Stromal cell of bone marrow (primary cell): Measurements from ENCODE around the gene KRT10.

Experiments used
- DNase-seq: peaks from one replicate; pipeline ENCODE4 v3.0.0-alpha.2; 2012; ENCODE audit warnings: low read depth

Gene KRT10

DNA sequence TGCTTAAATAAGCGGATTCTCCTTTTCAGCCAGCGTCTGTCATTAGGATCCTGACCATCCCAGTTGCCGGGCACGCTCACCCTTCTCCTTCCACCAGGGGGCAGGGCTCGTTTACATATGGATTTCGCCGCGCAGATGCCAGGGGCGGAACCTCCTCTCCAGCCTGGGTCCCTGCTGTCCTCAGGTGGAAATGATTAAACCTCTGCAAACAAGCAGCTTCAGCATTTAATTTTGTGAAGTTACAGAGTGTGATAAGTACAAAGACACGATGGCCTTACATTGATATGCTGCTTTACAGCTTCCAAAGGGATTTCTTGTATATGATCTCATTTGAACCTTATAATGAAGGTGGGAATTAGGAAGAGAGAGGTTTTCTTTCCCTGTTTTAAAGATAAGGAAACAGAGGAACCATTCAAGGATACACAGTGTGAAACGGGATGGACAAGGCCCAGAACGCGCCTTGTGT is 18.8 kb downstream of the KRT10 start:
- DNase-seq: no peak

GRCh38 chr17:40801157-40801556 is 21.3 kb downstream of the KRT10 start:
- no peak for DNase-seq

DNA sequence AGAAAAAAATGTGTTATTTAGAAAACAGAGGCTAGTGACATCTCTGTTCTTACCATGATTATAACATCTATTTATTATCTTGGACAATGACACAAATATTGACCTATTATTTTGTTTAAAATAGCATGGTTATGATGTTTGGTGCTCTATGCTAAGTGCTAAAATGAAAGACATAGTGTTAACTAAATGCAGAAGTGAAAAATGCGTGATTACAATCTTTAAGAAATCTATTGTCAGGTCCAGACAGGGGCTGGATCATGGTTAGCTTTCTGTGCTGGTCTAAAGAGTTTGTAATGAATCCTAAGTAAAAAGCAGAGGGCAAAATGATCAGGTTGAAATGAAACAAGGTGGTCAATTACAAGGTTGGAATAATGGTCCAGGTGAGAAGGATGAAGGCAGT is 22.0 kb downstream of the KRT10 start:
- DNase-seq: no peak

GRCh38 chr17:40799859-40800258 is 22.6 kb downstream of the KRT10 start, which contains the start of gene KRT28:
Gene KRT28, minus strand, starts transcription at chr17:40799959. Its CDS starts 66 bp downstream, at chr17:40799893.
- no peak for DNase-seq

GRCh38 chr17:40796846-40797245 is 25.6 kb downstream of the KRT10 start:
- no peak for DNase-seq

- no peak for DNase-seq
Observed at GRCh38 chr17:40795019-40795667, 27.3 kb downstream of the KRT10 start.

- no peak for DNase-seq
Observed at GRCh38 chr17:40794466-40794865, 27.9 kb downstream of the KRT10 start.

DNA sequence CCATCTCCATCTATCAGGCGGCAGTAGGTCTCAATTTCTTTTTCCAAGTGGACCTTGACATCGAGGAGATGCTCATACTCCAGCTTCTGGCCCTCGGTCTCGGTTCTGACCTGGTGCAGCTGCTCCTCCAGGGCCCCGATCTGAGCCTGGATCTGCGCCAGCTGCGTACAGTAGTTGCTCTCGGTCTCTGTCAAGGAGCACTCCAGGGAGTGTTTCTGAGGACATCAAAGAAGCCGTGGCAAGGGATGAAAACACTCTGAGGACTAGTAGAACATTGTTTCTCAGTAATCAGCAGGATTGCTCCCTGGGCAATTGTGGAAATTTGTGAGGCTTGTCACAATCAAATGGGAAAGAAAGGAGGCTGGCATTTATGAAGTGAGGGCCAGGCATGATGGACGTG is 28.6 kb downstream of the KRT10 start:
- no peak for DNase-seq

DNA sequence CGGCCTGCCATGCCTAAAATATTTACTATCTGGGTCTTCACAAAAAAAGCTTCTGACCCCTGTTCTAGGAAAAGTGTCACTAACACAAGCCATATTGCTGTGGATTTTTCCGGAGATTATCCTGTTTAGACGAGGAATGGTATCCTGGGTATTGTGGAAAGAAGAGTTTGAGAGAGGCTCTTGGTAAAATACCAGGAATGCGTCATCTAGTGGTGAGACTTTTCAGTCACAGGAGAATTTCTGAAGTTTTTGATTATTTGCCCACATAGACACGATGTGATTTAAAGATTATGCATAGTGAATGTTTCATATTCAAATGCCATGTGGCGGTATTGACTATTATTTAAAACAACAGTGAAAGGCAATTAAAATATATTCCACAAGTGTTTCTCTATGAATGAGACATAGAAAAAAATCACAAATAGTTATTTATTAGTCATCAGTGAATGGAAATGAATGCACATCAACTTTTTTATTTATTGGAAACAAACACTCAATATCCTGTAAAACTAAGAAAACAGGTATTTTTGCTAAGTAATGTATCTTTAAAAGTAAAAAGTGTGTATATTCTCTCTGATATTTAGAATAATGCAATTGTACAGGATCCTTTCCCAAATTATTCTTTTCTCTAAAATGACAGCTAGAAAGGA is 30.5 kb downstream of the KRT10 start:
- DNase-seq: peak; percentile 40

- DNase-seq: peak; percentile 29
Observed at GRCh38 chr17:40791111-40791510, 31.3 kb downstream of the KRT10 start.

DNA sequence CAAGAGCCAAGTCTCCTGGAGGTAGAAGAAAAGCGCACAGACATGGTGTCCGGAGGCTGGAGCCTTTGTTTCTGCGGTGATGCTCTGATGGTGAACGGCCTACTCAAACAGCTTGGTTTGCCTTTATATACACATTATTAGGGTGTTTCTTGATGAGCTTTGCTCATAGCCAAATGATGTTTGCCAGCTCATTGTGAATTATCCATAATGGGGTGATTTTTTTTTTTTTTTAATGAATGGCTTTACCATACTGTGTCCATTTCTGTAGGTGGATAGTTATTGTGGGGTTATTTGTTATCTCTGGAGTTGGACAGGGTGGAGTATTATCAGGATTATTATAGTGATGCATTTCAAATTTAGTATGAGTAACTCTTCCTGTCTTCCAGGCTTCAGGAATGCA is 40.0 kb downstream of the KRT10 start, which contains the start of gene KRT27:
TSS of gene KRT27 (minus strand) at position 101 of the 400 bp plus-strand sequence. CDS start at position 44, 57 bp downstream.
- no peak for DNase-seq

DNA sequence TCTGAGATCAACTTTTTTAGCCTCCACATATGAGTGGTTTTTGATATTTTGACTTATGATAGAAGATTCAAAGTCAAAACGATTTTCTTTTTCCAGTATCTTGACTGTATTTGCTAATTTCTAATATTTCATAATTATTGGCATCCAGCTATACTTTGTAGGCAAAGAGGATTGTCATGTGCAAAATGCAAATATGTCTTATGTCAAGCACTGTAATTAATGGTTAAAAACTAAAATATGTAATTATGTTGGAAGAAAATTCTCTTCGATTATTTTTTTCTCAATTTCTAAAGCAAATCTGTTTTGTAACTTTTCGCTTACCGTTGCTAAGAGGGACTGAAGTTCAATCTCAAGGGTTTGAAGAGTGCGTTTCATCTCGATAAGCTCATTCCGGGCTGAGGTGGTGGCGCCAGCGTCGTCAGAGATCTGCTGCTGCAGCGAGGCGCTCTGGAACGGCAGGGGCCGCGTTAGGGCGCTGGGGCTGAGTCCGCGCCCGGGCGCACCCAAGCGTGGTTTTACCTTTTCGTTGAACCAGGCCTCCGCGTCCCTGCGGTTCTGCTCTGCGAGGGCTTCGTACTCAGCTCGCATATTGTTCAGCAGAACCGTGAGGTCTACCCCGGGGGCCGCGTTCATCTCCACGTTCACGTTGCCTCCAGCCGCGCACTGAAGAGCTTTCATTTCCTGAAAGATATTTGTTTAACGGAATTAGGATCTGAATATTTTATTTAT is 43.1 kb downstream of the KRT10 start:
- DNase-seq: no peak

DNA sequence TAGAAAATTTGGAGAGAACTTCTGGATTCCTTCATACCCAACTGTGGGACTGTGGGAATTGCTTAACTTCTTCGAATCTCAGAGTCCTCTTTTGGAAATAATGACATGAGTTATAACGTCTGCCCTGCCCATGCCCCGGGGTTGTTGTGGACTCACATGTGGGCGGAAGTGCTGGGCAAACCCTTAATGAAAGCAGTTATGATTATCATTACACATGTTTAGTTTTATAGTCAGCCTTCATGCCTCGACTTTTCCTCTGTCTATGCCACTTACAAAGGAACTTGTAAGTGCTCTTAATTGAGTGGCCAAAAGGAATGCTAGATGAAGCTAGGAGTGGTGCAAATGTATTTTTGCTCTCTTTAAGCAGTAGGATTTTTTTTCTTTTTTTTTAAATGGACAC is 44.0 kb downstream of the KRT10 start:
- no peak for DNase-seq

DNA sequence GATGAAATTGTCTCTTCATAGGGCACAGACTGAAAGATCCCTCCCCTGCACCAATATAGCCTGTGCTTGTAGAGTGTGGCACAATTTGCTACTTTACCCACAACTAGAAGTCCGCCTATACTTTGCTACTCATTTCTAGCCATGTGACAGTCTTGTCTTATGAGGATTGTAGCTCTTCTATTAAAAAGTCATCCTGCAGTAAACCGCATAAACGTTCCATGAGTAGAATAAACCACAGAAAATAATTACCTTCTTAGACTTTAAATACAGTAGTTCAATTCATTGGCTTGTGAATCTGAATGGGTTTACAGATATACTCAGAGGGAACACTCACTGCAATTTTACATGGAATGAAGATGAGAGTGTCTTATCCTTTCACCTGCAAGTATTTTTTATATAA is 44.4 kb downstream of the KRT10 start:
- DNase-seq: no peak

DNA sequence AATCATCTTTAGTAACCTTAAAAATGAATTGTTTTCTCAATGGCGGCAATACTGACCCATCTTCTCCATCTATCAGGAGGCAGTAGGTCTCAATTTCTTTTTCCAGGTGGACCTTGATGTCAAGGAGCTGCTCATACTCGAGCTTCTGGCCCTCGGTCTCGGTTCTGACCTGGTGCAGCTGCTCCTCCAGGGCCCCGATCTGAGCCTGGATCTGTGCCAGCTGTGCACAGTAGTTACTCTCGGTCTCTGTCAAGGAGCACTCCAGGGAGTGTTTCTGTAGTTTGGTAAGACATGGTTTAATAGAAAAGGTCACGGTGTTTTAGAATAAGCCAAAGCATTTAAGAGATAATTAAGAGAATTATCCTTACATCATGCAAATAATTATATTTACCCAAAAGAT is 45.0 kb downstream of the KRT10 start:
- no peak for DNase-seq

DNA sequence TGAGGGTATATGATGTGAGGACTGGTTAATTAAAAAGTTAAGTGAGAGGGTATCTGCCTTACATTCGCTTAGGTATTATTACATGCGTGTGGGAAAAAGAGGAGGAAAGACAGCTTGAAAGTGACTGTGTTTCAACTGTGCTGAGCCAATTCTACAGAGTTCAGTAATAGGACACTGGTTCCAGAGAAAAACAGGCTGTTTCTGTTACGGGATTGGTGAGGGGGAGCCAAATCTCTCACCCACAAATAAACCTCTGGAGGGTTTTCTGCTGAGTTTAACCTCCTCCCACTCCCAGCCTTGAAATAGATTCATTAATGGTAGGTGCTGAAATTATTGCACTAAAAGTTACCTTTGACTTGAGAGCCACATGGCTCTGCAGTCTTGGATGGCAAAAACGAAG is 46.5 kb downstream of the KRT10 start:
- DNase-seq: no peak

DNA sequence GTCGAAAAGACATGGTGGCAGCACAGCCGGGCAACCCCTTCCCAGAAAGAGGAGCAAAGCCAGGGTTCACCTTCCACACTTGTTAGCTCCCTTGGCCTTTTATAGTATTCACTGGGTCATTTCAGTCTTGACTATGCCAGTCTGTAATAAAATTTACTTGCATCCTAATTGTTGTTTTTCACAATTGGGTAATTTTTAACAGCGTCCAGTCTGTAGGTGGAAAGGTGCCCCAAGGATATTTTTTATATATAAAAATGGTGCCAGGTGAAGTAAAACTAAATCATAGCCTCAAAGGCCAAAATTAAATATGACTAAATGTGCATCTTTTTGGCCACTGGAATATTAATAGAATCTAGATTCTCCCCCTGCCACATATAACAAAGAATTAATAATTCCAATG is 50.3 kb downstream of the KRT10 start, which contains the start of gene KRT26:
TSS of gene KRT26 (minus strand) at position 101 of the 400 bp plus-strand sequence. CDS start at position 13, 88 bp downstream.
- no peak for DNase-seq
